Skeletal muscle tissue (tissue), 4 donors: ENCODE data around the gene CD2AP. TPM values are rescaled to one million over a fixed set of nuclear protein-coding genes. Genes with fewer than 3 reads are reported as not detected.
"Not testable (repeated sequence)": the region's sequence is repeated elsewhere in the genome, so short reads cannot be mapped to it uniquely, and the experiment has no call there.

Experiments used
- H3K27ac ChIP-seq: one replicate; pipeline ENCODE4 v1.7.0; 2013; ENCODE audit warnings: mild to moderate bottlenecking, low read depth, low read length, inconsistent platforms
- H3K27me3 ChIP-seq, 3 donors: one replicate each; pipeline ENCODE4 v1.7.0; 2013; ENCODE audit warnings: low read length in 3 of 3; ENCODE audit not compliant: control insufficient read depth in 3 of 3, insufficient read depth in 3 of 3
- H3K36me3 ChIP-seq, 3 donors: one replicate each; pipeline ENCODE4 v1.7.0; 2013; ENCODE audit warnings: low read length in 3 of 3; ENCODE audit not compliant: control insufficient read depth in 3 of 3, insufficient read depth in 3 of 3
- H3K4me1 ChIP-seq, 3 donors: one replicate each; pipeline ENCODE4 v1.7.0; 2013; ENCODE audit warnings: low read length in 3 of 3, mild to moderate bottlenecking in 3 of 3; ENCODE audit not compliant: control insufficient read depth in 3 of 3, insufficient read depth in 3 of 3
- H3K4me3 ChIP-seq, 3 donors: one replicate each; pipeline ENCODE4 v1.7.0; 2013; ENCODE audit warnings: low read length in 3 of 3
- H3K9ac ChIP-seq, 3 donors: one replicate each; pipeline ENCODE4 v1.7.0; 2013; ENCODE audit warnings: low read length in 3 of 3, mild to moderate bottlenecking in 3 of 3, moderate library complexity in 2 of 3, low read depth in 1 of 3
- H3K9me3 ChIP-seq, 3 donors: one replicate each; pipeline ENCODE4 v1.7.0; 2013; ENCODE audit warnings: low read length in 3 of 3; ENCODE audit not compliant: control insufficient read depth in 3 of 3
- total RNA-seq: library from RNA; depleted of rRNA; stranded (reverse); fragments of >200 nt; gene quantifications from one replicate; pipeline ENCODE4 v1.2.3, GENCODE V29; 2014
- donor health status: Osteomylitis.

The CD2AP gene
- total RNA-seq, 1 donor from 2014 or later, result 13.6 TPM

DNA sequence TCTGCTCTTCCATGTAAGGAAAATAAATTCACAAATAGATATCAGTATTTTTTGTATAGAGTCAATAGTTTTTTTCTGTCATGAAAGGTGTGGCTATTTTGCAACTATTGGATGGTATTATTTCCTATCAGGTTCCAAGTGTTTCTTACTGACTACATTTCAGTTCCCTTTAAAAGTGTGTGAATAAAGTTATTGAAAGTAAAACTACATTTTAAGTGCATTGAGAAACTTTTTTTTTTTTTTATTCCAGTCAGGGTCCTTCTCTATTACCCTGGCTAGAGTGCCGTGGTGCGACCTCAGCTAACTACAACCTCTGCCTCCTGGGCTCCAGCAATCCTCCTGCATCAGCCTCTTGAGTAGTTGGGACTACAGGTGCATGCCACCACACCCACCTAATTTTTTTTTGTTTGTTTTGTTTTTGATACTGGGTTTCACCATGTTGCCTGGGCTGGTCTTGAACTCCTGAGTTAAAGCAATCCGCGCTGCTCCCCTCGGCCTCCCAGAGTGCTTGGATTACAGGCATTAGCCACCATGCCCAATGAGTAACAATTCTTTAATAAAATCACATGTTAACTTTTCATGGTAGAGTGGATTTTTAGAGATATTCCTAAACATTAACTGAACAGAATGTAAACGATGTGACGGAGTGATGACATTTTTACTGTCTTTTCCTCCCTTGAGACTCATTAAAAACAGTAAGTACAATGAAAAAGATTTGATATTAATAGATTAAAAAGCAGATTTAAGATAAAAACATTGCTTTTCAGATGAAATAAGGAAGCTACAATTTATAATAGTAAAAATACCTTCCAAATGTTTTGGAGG, 151.1 kb downstream of the CD2AP start:
- no peaks in the 10 kb centered on the region for H3K27me3 ChIP-seq
- H3K4me3 ChIP-seq, result no peak overlapping the region
- no peaks in the 10 kb centered on the region for H3K36me3 ChIP-seq
- no peak overlapping the region for H3K27ac ChIP-seq
- H3K4me1 ChIP-seq, result peaks cover 4 to 6% (median 6%) of the 10 kb centered on the region in 3 donors
- H3K9ac ChIP-seq, result no peak overlapping the region
- H3K9me3 ChIP-seq, result no peaks in the 10 kb centered on the region

DNA sequence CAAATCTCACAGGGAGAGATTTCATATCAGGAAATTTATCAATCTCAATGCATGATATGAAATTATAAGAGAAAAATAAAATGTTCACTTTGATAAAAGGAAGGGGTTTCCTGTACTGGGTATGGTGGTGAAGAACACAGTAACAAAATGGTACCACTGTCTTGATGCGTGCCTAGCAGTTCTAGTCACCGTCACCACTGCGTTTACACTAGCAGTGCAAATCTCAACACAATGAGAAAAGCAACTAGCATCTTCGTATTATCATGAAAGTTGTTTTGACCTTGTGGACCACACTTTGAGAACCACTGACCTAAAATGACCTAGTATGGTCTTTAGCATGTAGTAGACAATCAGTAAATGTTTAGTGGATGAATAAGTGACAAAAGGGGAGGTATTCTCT, 152.4 kb downstream of the CD2AP start:
- Histone ChIP-seq H3K27ac (no peak overlapping the region), H3K9me3 (no peaks in the 10 kb centered on the region), H3K4me3 (no peak overlapping the region), H3K27me3 (no peaks in the 10 kb centered on the region), H3K4me1 (peaks cover 4 to 6% (median 6%) of the 10 kb centered on the region in 3 donors), H3K36me3 (no peaks in the 10 kb centered on the region), H3K9ac (no peak overlapping the region)

DNA sequence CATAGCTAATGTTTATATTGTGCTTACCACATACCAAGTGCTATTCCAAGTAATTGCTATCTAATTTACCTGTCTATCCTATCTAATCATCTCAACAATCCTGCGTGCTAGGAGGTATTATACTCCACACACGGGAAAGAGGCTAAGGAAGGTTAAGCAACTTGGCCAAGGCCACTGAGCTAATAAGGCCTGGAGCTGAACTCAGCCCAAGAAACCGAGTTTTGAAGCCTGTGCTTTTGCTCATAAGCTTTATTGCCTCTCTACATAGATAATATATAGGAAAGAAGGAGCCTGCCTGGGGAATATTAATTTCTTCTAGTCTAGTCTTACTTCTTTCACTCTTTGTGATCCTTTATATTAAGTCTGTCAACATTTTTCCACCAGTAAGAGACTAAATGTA, 153.0 kb downstream of the CD2AP start:
- Histone ChIP-seq H3K9ac (no peak overlapping the region), H3K27me3 (no peaks in the 10 kb centered on the region), H3K9me3 (no peaks in the 10 kb centered on the region), H3K4me1 (peaks cover 4 to 6% (median 6%) of the 10 kb centered on the region in 3 donors), H3K27ac (no peak overlapping the region), H3K36me3 (no peaks in the 10 kb centered on the region), H3K4me3 (no peak overlapping the region)

DNA sequence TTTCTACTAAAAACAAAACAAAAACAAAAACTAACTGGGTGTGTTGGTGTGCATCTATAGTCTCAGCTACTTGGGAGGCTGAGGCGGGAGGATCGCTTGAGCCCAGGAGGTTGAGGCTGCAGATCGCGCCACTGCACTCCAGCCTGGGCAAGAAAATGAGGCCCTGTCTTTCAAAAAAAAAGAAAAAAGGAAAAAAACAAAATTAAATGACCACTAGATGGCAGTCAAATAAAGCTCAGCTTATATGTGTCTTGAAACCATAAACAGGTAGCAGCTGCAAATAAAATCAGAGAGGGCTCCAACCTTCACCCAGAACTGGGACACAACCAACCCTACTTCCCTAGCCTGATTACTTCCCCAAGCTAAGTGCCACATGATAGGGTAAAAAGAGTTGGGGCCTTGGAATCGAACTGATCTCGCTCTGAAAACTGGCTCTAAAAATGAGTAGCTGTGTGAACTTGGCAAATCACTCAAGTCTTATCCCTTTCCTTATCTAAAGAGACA, 153.7 kb downstream of the CD2AP start:
- Histone ChIP-seq H3K9ac (no peak overlapping the region), H3K27ac (no peak overlapping the region), H3K9me3 (no peaks in the 10 kb centered on the region), H3K4me3 (no peak overlapping the region), H3K27me3 (no peaks in the 10 kb centered on the region), H3K36me3 (no peaks in the 10 kb centered on the region), H3K4me1 (peaks cover 4 to 6% (median 6%) of the 10 kb centered on the region in 3 donors)

DNA sequence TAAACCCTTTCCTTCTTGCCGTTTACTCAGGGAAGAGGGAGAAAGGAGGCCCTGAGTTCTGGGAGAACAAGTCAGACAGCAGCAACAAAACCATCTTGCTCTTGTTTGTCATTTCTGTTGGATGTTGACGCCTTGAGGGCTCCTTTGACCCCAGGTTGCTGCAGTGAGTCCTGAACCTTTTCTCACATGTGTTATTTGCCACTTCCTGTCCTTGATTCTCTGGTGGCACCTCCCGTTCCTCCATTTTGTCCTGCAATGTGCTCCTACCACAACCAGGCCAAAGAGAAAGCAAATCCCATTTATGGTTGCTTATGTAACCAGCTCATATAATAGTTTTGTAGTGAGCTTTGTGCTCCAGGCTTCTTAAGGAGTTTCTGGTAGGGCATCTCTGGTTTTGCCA, 154.2 kb downstream of the CD2AP start:
- no peaks in the 10 kb centered on the region for H3K9me3 ChIP-seq
- no peaks in the 10 kb centered on the region for H3K27me3 ChIP-seq
- no peak overlapping the region for H3K27ac ChIP-seq
- no peak overlapping the region for H3K4me3 ChIP-seq
- peaks cover 4 to 6% (median 6%) of the 10 kb centered on the region in 3 donors for H3K4me1 ChIP-seq
- H3K36me3 ChIP-seq, result no peaks in the 10 kb centered on the region
- H3K9ac ChIP-seq, result peak overlapping the region in 1 of 3 donors; percentile 5

DNA sequence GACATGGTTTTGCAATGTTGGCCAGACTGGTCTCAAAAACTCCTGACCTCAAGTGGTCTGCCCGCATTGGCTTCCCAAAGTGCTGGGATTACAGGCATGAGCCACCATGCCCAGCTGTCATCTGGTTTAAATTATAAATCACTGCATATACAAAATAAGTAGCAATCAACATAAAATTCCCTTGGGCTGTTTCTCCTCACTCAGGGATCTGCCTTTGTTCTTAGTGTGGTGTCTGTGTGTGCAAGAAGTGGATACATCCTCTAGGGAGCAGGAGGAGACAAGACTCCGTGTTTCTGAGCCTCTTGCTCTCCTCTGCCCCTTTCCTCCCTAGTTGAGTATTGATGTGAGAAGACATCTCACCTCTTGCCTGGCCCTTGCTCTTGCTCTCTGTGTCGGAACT, 155.6 kb downstream of the CD2AP start:
- H3K9me3 ChIP-seq, result no peaks in the 10 kb centered on the region
- no peak overlapping the region for H3K27ac ChIP-seq
- H3K4me3 ChIP-seq, result no peak overlapping the region
- peaks cover 4 to 6% (median 6%) of the 10 kb centered on the region in 3 donors for H3K4me1 ChIP-seq
- no peaks in the 10 kb centered on the region for H3K36me3 ChIP-seq
- no peak overlapping the region for H3K9ac ChIP-seq
- no peaks in the 10 kb centered on the region for H3K27me3 ChIP-seq

DNA sequence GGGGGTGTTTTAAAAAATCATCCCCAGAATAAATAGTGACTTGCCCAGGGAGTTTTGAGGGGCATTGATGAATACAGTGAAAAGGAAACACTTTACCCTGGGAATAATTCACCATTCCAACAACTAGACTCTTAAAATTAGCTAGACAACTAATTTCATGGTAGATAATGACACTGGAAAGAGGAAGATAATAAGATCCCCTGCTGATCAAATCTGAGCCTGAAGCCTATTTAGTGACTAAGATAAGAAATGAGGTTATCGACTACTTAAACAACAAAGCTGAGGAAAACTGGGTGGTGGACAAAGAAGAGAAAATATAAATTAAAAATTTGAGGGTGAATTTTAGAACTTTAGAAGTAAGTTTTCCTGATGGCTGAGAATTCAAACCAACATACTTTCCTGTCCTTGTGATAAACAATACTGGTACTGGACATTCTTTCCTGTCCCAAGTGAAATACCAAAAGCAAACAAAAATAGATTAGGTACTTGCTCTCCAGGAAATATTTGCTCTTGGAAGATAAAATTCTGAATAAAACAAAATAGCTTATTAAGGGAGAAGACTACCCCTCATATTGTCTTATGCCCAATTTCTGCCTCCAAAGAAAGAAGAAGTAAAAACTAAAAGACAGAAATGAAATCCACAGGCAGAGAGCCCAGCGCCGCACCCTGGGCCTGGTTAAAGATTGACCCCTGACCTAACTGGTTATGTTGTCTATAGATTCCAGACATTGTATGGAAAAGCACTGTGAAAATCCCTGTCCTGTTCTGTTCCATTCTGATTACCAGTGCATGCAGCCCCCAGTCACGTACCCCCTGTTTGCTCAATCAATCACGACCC, 156.8 kb downstream of the CD2AP start:
- Histone ChIP-seq H3K4me1 (peaks cover 4 to 6% (median 6%) of the 10 kb centered on the region in 3 donors), H3K9me3 (no peaks in the 10 kb centered on the region), H3K27ac (no peak overlapping the region), H3K27me3 (no peaks in the 10 kb centered on the region), H3K9ac (no peak overlapping the region), H3K36me3 (no peaks in the 10 kb centered on the region), H3K4me3 (no peak overlapping the region)

DNA sequence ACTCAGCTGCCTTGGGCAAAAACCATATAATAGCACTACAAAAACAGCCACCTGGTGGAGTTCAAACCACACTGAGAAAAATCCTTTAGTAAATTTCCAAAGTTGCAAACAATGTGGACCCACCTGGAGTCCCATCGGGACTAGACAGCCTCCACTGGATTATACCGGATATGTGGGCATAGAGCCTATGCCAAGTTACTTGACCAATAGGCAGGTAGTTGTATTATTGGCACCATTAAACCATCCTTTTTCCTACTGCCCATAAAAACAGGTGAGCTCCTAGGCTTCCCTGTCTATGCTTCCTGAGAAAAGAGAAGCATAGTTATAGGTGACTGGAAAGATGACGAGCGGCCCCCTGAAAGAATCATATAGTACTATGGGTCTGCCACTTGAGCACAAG, 169.1 kb downstream of the CD2AP start:
- no peaks in the 10 kb centered on the region for H3K36me3 ChIP-seq
- no peaks in the 10 kb centered on the region for H3K27me3 ChIP-seq
- H3K4me1 ChIP-seq, result peaks cover 5 to 6% (median 5%) of the 10 kb centered on the region in 3 donors
- no peaks in the 10 kb centered on the region for H3K9me3 ChIP-seq
- H3K27ac ChIP-seq, result no peak overlapping the region
- no peak overlapping the region for H3K9ac ChIP-seq
- no peak overlapping the region for H3K4me3 ChIP-seq

DNA sequence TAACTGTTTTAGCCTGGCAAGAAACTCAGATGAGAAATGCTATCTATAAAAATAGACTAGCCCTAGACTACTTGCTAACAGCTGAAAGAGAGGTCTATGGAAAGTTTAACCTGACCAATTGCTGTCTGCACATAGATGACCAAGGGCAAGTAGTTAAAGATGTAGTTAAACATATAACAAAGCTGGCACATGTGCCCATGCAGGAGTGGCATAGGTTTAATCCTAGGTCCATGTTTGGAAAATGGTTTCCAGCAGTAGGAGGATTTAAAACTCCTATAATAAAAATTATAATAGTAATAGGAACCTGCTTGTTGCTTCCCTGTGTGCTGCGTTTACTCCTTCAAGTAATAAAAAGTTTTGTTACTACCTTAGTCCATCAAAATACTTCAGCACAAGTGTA, 169.6 kb downstream of the CD2AP start:
- Histone ChIP-seq H3K9ac (no peak overlapping the region), H3K9me3 (no peaks in the 10 kb centered on the region), H3K27me3 (no peaks in the 10 kb centered on the region), H3K4me3 (no peak overlapping the region), H3K36me3 (no peaks in the 10 kb centered on the region), H3K4me1 (peaks cover 5 to 6% (median 5%) of the 10 kb centered on the region in 3 donors), H3K27ac (no peak overlapping the region)

DNA sequence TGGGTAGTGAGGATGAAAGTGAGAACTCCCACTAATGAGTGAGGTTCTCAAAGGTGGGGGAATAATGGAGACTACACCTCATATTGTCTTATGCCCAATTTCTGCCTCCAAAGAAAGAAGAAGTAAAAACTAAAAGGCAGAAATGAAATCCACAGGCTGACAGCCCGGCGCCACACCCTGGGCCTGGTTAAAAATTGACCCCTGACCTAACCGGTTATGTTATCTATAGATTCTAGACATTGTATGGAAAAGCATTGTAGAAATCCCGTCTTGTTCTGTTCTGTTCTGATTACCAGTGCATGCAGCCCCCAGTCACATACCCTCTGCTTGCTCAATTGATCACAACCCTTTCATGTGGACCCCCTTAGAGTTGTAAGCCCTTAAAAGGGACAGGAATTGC, 170.0 kb downstream of the CD2AP start:
- H3K27ac ChIP-seq, H3K27me3 ChIP-seq, H3K4me3 ChIP-seq: not testable (repeated sequence)

More for the DNA sequence above, 170.0 kb downstream of the CD2AP start:
- H3K9me3 ChIP-seq, H3K4me1 ChIP-seq, H3K36me3 ChIP-seq, H3K9ac ChIP-seq: not testable (repeated sequence)
